ENCODE data around the gene YAE1. TPM values are rescaled to one million over a fixed set of nuclear protein-coding genes. Genes with fewer than 3 reads are reported as not detected.

Gene YAE1
- polyA plus RNA-seq, 1 of the 3 experiments (the other 2 are of a cell fraction): 30.7 TPM

DNA sequence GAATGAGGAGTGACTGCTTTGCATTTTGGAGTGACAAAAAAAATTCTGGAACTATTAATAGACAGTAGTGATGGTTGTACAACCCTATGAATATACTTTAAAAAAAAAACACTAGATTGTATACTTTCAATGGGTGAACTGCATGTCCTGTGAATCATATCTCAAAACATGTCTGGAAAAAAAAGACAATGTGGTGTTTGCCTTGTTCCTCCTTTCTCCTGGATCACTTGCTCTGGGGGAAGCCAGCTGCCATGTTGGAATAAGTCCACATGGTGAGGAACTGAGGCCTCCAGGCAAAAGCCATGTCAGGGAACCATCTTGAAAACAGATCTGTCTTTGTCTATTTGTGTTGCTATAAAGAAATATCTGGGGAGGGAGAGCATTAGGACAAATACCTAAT lies 39.5 kb upstream of the YAE1 start:
- no peaks in the 10 kb centered on the region for H3K9me3 ChIP-seq
- H3F3A ChIP-seq (replicated peaks; ENCODE audit: insufficient read depth): no peaks in the 10 kb centered on the region
- no peaks in the 10 kb centered on the region for H3K9me2 ChIP-seq
- H3K27ac ChIP-seq (ENCODE audit: low read depth in 2 of 2, low read length in 1 of 2): no peak overlapping the region
- peaks cover 22% of the 10 kb centered on the region; the same call in 1 of the 2 replicates for H3K27me3 ChIP-seq (ENCODE audit: insufficient read depth)
- TF ChIP-seq MEF2A (IDR thresholded peaks at IDR 0.05; ENCODE audit: borderline replicate concordance, low read depth) (no peak), JUND (IDR thresholded peaks at IDR 0.05) (no peak), MXI1 (IDR thresholded peaks at IDR 0.05; ENCODE audit: low read depth, low read length) (no peak), CHD2 (IDR thresholded peaks at IDR 0.05; ENCODE audit: low read length, partially characterized antibody) (no peak), FOXM1 (IDR thresholded peaks at IDR 0.05; ENCODE audit: low read depth) (no peak), GABPA (IDR thresholded peaks at IDR 0.05; ENCODE audit: low read depth) (no peak), TEAD4 (IDR thresholded peaks at IDR 0.05; ENCODE audit: borderline replicate concordance, insufficient read depth) (no peak), YY1 (IDR thresholded peaks at IDR 0.05; ENCODE audit: low read depth) (no peak), TCF12 (IDR thresholded peaks at IDR 0.05) (no peak), SIN3A (IDR thresholded peaks at IDR 0.05; ENCODE audit: borderline replicate concordance, low read depth, low read length) (no peak), SMC3 (IDR thresholded peaks at IDR 0.05; ENCODE audit: low read depth, low read length) (no peak)
- TF ChIP-seq, protein P1, sequence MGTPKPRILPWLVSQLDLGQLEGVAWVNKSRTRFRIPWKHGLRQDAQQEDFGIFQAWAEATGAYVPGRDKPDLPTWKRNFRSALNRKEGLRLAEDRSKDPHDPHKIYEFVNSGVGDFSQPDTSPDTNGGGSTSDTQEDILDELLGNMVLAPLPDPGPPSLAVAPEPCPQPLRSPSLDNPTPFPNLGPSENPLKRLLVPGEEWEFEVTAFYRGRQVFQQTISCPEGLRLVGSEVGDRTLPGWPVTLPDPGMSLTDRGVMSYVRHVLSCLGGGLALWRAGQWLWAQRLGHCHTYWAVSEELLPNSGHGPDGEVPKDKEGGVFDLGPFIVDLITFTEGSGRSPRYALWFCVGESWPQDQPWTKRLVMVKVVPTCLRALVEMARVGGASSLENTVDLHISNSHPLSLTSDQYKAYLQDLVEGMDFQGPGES (IDR thresholded peaks at IDR 0.05; ENCODE audit: low read depth, low read length): no peak
- TF ChIP-seq, protein P2, sequence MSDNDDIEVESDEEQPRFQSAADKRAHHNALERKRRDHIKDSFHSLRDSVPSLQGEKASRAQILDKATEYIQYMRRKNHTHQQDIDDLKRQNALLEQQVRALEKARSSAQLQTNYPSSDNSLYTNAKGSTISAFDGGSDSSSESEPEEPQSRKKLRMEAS (IDR thresholded peaks at IDR 0.05; ENCODE audit: low read depth): no peak
- TF ChIP-seq, protein P3, sequence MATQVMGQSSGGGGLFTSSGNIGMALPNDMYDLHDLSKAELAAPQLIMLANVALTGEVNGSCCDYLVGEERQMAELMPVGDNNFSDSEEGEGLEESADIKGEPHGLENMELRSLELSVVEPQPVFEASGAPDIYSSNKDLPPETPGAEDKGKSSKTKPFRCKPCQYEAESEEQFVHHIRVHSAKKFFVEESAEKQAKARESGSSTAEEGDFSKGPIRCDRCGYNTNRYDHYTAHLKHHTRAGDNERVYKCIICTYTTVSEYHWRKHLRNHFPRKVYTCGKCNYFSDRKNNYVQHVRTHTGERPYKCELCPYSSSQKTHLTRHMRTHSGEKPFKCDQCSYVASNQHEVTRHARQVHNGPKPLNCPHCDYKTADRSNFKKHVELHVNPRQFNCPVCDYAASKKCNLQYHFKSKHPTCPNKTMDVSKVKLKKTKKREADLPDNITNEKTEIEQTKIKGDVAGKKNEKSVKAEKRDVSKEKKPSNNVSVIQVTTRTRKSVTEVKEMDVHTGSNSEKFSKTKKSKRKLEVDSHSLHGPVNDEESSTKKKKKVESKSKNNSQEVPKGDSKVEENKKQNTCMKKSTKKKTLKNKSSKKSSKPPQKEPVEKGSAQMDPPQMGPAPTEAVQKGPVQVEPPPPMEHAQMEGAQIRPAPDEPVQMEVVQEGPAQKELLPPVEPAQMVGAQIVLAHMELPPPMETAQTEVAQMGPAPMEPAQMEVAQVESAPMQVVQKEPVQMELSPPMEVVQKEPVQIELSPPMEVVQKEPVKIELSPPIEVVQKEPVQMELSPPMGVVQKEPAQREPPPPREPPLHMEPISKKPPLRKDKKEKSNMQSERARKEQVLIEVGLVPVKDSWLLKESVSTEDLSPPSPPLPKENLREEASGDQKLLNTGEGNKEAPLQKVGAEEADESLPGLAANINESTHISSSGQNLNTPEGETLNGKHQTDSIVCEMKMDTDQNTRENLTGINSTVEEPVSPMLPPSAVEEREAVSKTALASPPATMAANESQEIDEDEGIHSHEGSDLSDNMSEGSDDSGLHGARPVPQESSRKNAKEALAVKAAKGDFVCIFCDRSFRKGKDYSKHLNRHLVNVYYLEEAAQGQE (IDR thresholded peaks at IDR 0.05; ENCODE audit: low read depth, low read length): no peak
- H3K4me2 ChIP-seq: no peak overlapping the region
- DNase-seq: no peak
- no peaks in the 10 kb centered on the region for H3K4me1 ChIP-seq (ENCODE audit: control insufficient read depth in 1 of 2, insufficient read depth in 2 of 2, low read depth in 1 of 2, low read length in 1 of 2)
- H2AFZ ChIP-seq (ENCODE audit: low read depth): no peak overlapping the region
- POLR2A ChIA-PET: no interaction called here
- no peak overlapping the region for H3K4me3 ChIP-seq (ENCODE audit: low read depth in 2 of 2, low read length in 1 of 2)
- CTCF ChIA-PET: no interaction called here
- no peak overlapping the region for H3K9ac ChIP-seq
- H3K79me2 ChIP-seq (ENCODE audit: insufficient read depth): no peaks in the 10 kb centered on the region
- no peaks in the 10 kb centered on the region for H4K20me1 ChIP-seq (ENCODE audit: insufficient read depth)
- H3K36me3 ChIP-seq (replicated peaks in 1 of 2; ENCODE audit: control insufficient read depth in 1 of 2, insufficient read depth in 2 of 2, low read length in 1 of 2): no peaks in the 10 kb centered on the region

DNA sequence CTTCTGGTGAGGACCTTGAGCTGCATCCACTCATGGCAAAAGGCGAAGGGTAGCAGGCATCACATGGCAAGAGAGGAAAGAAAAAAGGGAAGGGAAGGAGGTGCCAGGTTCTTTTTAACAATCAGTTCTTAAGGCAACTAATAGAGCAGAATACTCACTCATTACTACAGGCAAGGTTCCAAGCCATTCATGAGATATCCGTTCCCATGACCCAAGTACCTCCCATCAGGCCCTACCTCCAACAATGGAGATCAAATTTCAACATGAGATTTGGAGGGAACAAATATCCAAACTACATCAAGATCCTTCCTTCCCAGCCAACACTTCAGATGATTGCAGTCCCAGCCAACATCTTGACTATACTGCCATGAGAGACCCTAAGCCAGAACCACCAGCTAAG lies 38.9 kb upstream of the YAE1 start:
- Histone ChIP-seq H3F3A (replicated peaks; ENCODE audit: insufficient read depth) (no peaks in the 10 kb centered on the region), H3K36me3 (replicated peaks in 1 of 2; ENCODE audit: control insufficient read depth in 1 of 2, insufficient read depth in 2 of 2, low read length in 1 of 2) (no peaks in the 10 kb centered on the region), H3K79me2 (ENCODE audit: insufficient read depth) (no peaks in the 10 kb centered on the region), H3K9me2 (no peaks in the 10 kb centered on the region), H3K27ac (ENCODE audit: low read depth in 2 of 2, low read length in 1 of 2) (no peak overlapping the region), H3K9me3 (no peaks in the 10 kb centered on the region), H3K4me2 (no peak overlapping the region), H3K27me3 (ENCODE audit: insufficient read depth) (peaks cover 22% of the 10 kb centered on the region; the same call in 1 of the 2 replicates), H3K4me1 (ENCODE audit: control insufficient read depth in 1 of 2, insufficient read depth in 2 of 2, low read depth in 1 of 2, low read length in 1 of 2) (no peaks in the 10 kb centered on the region), H3K9ac (no peak overlapping the region), H2AFZ (ENCODE audit: low read depth) (no peak overlapping the region), H4K20me1 (ENCODE audit: insufficient read depth) (no peaks in the 10 kb centered on the region), H3K4me3 (ENCODE audit: low read depth in 2 of 2, low read length in 1 of 2) (no peak overlapping the region)
- CTCF ChIA-PET: no interaction called here
- POLR2A ChIA-PET: no interaction called here
- DNase-seq: no peak
- 30% methylated on average over 2 of the region's 2 CpGs for WGBS (ENCODE audit: low lambda C conversion rate)
- TF ChIP-seq FOXJ3 (CRISPR knock-in tag; IDR thresholded peaks at IDR 0.05): no peak
- TF ChIP-seq JUND (IDR thresholded peaks at IDR 0.05): no peak
- TF ChIP-seq GABPA (IDR thresholded peaks at IDR 0.05; ENCODE audit: low read depth): no peak
- no peak for TF ChIP-seq NFIC (IDR thresholded peaks at IDR 0.05; ENCODE audit: borderline replicate concordance)
- TF ChIP-seq, protein P4, sequence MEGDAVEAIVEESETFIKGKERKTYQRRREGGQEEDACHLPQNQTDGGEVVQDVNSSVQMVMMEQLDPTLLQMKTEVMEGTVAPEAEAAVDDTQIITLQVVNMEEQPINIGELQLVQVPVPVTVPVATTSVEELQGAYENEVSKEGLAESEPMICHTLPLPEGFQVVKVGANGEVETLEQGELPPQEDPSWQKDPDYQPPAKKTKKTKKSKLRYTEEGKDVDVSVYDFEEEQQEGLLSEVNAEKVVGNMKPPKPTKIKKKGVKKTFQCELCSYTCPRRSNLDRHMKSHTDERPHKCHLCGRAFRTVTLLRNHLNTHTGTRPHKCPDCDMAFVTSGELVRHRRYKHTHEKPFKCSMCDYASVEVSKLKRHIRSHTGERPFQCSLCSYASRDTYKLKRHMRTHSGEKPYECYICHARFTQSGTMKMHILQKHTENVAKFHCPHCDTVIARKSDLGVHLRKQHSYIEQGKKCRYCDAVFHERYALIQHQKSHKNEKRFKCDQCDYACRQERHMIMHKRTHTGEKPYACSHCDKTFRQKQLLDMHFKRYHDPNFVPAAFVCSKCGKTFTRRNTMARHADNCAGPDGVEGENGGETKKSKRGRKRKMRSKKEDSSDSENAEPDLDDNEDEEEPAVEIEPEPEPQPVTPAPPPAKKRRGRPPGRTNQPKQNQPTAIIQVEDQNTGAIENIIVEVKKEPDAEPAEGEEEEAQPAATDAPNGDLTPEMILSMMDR (IDR thresholded peaks at IDR 0.05): no peak
- TF ChIP-seq, protein P5, sequence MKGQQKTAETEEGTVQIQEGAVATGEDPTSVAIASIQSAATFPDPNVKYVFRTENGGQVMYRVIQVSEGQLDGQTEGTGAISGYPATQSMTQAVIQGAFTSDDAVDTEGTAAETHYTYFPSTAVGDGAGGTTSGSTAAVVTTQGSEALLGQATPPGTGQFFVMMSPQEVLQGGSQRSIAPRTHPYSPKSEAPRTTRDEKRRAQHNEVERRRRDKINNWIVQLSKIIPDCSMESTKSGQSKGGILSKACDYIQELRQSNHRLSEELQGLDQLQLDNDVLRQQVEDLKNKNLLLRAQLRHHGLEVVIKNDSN (IDR thresholded peaks at IDR 0.05; ENCODE audit: borderline replicate concordance, low read depth): no peak
- no peak for TF ChIP-seq FOXM1 (IDR thresholded peaks at IDR 0.05; ENCODE audit: low read depth)
- no peak for TF ChIP-seq EZH2phosphoT487 (IDR thresholded peaks at IDR 0.05; ENCODE audit: borderline replicate concordance, low read depth)
- TF ChIP-seq RAD21 (IDR thresholded peaks at IDR 0.05; ENCODE audit: low read length): no peak

All from SK-N-SH (cell line).